Thymus (tissue), 2 donors: ENCODE results near the gene CNOT11. TPM values are rescaled to one million over a fixed set of nuclear protein-coding genes. Genes with fewer than 3 reads are reported as not detected.

Experiments used
- polyA plus RNA-seq: library from polyadenylated mRNA; stranded (reverse); fragments of 200-250 nt; gene quantifications from one replicate; pipeline ENCODE4 v1.2.3, GENCODE V29; 2013
- total RNA-seq: library from RNA; stranded (reverse); fragments of 120-200 nt; gene quantifications from one replicate; pipeline ENCODE4 v1.2.4, GENCODE V29; 2013
- donor health status: healthy.

Gene CNOT11
- total and polyA plus RNA-seq, 2 donors: 34.0 to 49.4 TPM

Other genes with a start within 250 kb of the CNOT11 start
- gene TBC1D8, start 101.5 kb upstream of the CNOT11 start, total RNA-seq: 7.7 TPM
- gene TBC1D8, start 101.5 kb upstream of the CNOT11 start, polyA plus RNA-seq: 16.5 TPM
- gene RNF149, start 55.8 kb downstream of the CNOT11 start, total RNA-seq: 45.8 TPM
- gene RNF149, start 55.8 kb downstream of the CNOT11 start, polyA plus RNA-seq: 105 TPM
- gene CREG2, start 134.6 kb downstream of the CNOT11 start, total RNA-seq: 0.38 TPM
- gene CREG2, start 134.6 kb downstream of the CNOT11 start, polyA plus RNA-seq: 0.07 TPM
- 1.0 TPM for gene RFX8, start 222.2 kb downstream of the CNOT11 start, total RNA-seq
- 1.5 TPM for gene RFX8, start 222.2 kb downstream of the CNOT11 start, polyA plus RNA-seq